HEK293 (cell line): ENCODE measurements around the gene CD74.

Source experiments
- CTCF ChIA-PET: fragments of 350-600 bp; formaldehyde crosslinking; extraction: SDS; loops from one replicate; lab custom pipeline; 2021; ENCODE audit warnings: antibody characterized with exemption; lab: Yijun Ruan, JAX
- POLR2A ChIA-PET: fragments of 300-600 bp; formaldehyde crosslinking; extraction: SDS; loops from one replicate; lab custom pipeline; 2020; ENCODE audit warnings: antibody characterized with exemption, inconsistent platforms; lab: Yijun Ruan, JAX
- H3K27ac ChIP-seq: fragments of 200-500 bp; sonication (Bioruptor generic); 2 replicates; pipeline ENCODE4 v1.5.1; 2014; ENCODE audit warnings: low read depth, low read length, control low read depth, inconsistent platforms; ENCODE audit errors: extremely low read depth
- H3K36me3 ChIP-seq, 2 experiments: fragments of 200-500 bp in 1 of 2; sonication (Bioruptor generic) in 1 of 2; 1 replicate in 1 of 2; 2 replicates in 1 of 2; pipeline ENCODE4 v1.5.1; 2014 to 2017; ENCODE audit warnings: inconsistent platforms in 2 of 2, low read length in 2 of 2; ENCODE audit not compliant: control insufficient read depth in 2 of 2, insufficient read depth in 1 of 2
- H3K4me1 ChIP-seq: fragments of 200-500 bp; sonication (Bioruptor generic); 2 replicates; pipeline ENCODE4 v1.5.1; 2014; ENCODE audit warnings: mild to moderate bottlenecking, low read length, inconsistent platforms; ENCODE audit not compliant: control insufficient read depth, insufficient read depth
- H3K4me3 ChIP-seq: 2 replicates; pipeline ENCODE4 v1.5.1; 2011; ENCODE audit warnings: low read depth, mild to moderate bottlenecking, control low read depth, low read length, moderate library complexity
- H3K9me3 ChIP-seq: fragments of 200-500 bp; sonication (Bioruptor generic); 2 replicates; pipeline ENCODE4 v1.5.1; 2014; ENCODE audit warnings: low read depth, low read length, inconsistent platforms; ENCODE audit not compliant: control insufficient read depth, insufficient read depth
- KLF9 ChIP-seq: fragments of 450-650 bp; formaldehyde crosslinking; IDR thresholded peaks from 2 replicates; pipeline ENCODE4 v1.5.1; 2016; ENCODE audit warnings: missing biosample characterization, missing genetic modification characterization, low read depth
- MZF1 ChIP-seq: fragments of 450-650 bp; formaldehyde crosslinking; IDR thresholded peaks from 2 replicates; pipeline ENCODE4 v1.5.1; 2017; ENCODE audit warnings: missing biosample characterization, missing genetic modification characterization, borderline replicate concordance
- OSR2 ChIP-seq: fragments of 450-650 bp; formaldehyde crosslinking; IDR thresholded peaks from 2 replicates; pipeline ENCODE4 v1.5.1; 2016; ENCODE audit warnings: missing biosample characterization, missing genetic modification characterization
- PRDM2 ChIP-seq: fragments of 450-650 bp; formaldehyde crosslinking; IDR thresholded peaks from 2 replicates; pipeline ENCODE4 v1.5.1; 2016; ENCODE audit warnings: missing biosample characterization, missing genetic modification characterization, borderline replicate concordance
- REPIN1 ChIP-seq: fragments of 450-650 bp; formaldehyde crosslinking; IDR thresholded peaks from 2 replicates; pipeline ENCODE4 v1.5.1; 2017; ENCODE audit warnings: missing biosample characterization, missing genetic modification characterization, low read depth
- TRIM28 ChIP-seq: IDR thresholded peaks from 2 replicates; pipeline ENCODE4 v1.6.1; 2011; ENCODE audit warnings: low read length, control low read depth, borderline replicate concordance
- TSHZ1 ChIP-seq: fragments of 450-650 bp; formaldehyde crosslinking; IDR thresholded peaks from 2 replicates; pipeline ENCODE4 v1.5.1; 2016; ENCODE audit warnings: missing biosample characterization, missing genetic modification characterization, borderline replicate concordance
- WT1 ChIP-seq: fragments of 450-650 bp; formaldehyde crosslinking; IDR thresholded peaks from 2 replicates; pipeline ENCODE4 v1.5.1; 2016; ENCODE audit warnings: missing biosample characterization, missing genetic modification characterization
- ZBTB21 ChIP-seq: fragments of 450-650 bp; formaldehyde crosslinking; IDR thresholded peaks from 2 replicates; pipeline ENCODE4 v1.5.1; 2017; ENCODE audit warnings: missing biosample characterization, missing genetic modification characterization
- ZFP3 ChIP-seq: fragments of 450-650 bp; formaldehyde crosslinking; IDR thresholded peaks from 2 replicates; pipeline ENCODE4 v1.5.1; 2016; ENCODE audit warnings: low read depth, missing biosample characterization, missing genetic modification characterization
- ZFP37 ChIP-seq: fragments of 450-650 bp; formaldehyde crosslinking; IDR thresholded peaks from 2 replicates; pipeline ENCODE4 v1.5.1; 2016; ENCODE audit warnings: missing biosample characterization, missing genetic modification characterization
- ZNF174 ChIP-seq: fragments of 450-650 bp; formaldehyde crosslinking; IDR thresholded peaks from 2 replicates; pipeline ENCODE4 v1.5.0; 2017; ENCODE audit warnings: missing biosample characterization, mild to moderate bottlenecking, missing genetic modification characterization
- ZNF580 ChIP-seq: fragments of 450-650 bp; formaldehyde crosslinking; IDR thresholded peaks from 2 replicates; pipeline ENCODE4 v1.5.1; 2016; ENCODE audit warnings: missing biosample characterization, missing genetic modification characterization
- ZNF768 ChIP-seq: fragments of 450-650 bp; formaldehyde crosslinking; IDR thresholded peaks from 2 replicates; pipeline ENCODE4 v1.5.1; 2018; ENCODE audit warnings: missing biosample characterization, mild to moderate bottlenecking, missing genetic modification characterization
- TF ChIP-seq, protein P1 (sequence below): fragments of 450-650 bp; formaldehyde crosslinking; IDR thresholded peaks from 2 replicates; pipeline ENCODE4 v1.5.1; 2016; ENCODE audit warnings: missing biosample characterization, missing genetic modification characterization
- TF ChIP-seq, protein P2 (sequence below): fragments of 450-650 bp; formaldehyde crosslinking; IDR thresholded peaks from 2 replicates; pipeline ENCODE4 v1.5.1; 2016; ENCODE audit warnings: missing biosample characterization, missing genetic modification characterization

The CD74 gene

DNA sequence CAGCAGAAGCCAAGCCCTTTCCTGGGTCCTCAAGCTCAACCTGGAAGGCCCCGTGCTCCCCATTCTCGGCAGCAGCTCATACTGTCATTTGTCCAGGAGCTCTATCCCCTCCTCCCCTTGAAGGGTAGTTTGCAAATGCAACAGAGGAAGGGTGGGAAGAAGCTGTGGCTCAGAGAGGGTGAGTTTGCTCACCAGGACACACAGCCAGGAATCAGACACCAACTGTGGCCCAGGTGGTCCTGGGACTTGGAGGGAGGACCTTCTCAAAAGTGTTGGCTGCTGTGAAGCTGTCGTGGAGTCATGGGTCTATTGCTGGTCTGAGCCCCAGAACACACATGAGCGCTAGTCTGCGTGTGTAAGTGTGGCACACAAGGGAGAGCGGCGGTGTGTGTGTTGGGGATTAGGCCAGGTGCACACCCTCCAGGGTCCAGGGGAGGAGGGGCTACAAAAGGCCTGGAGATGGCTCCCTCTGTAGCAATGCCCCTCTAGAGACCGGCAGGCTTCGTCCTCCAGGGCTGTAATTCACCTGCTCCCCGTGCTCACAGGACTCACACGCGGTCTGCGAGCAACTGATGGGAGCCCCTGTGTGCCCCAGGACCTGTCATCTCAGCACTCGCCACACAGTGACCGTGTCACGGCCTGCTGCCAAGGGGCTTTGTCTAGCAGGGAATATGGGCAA is 45.0 kb upstream of the CD74 start:
- no peak overlapping the region for H3K27ac ChIP-seq
- peaks cover 8% of the 10 kb centered on the region for H3K4me1 ChIP-seq

DNA sequence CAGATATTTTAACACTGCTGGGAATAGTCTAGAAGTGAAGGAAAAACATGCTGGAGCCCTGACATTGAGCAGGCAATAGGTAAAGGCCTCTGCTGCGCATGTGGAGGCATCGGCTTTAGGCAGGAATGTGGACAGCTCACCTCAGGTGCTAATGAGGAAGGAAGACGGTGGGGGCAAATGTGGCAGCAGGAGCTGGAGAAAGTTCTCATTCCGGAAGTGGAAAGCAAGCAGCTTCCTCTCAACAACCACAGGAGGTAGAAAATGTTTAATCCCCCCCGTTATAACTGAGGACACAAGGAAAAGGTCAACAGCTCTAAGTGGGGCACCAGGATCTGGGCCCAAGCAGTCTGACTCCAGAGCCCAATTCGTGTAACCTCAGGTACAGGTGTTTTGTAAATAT is 44.4 kb upstream of the CD74 start:
- no peaks in the 10 kb centered on the region for H3K36me3 ChIP-seq
- no peaks in the 10 kb centered on the region for H3K9me3 ChIP-seq
- H3K4me3 ChIP-seq = no peak overlapping the region
- ChIA-PET POLR2A (interaction anchor here (1.0 kb wide), 1 partner anchor 8 kb away, joined by 3 read pairs; no protein-coding TSS in a partner anchor), CTCF (interaction anchor here (0.6 to 4.9 kb wide), 11 partner anchors 15 to 390 kb away, joined by 3 to 32 read pairs (median 5); partner anchors contain the start of genes IRGM and MYOZ3)
- no peak overlapping the region for H3K27ac ChIP-seq
- H3K4me1 ChIP-seq = peaks cover 8% of the 10 kb centered on the region
- TF ChIP-seq KLF9 (tag by site-specific recombination) = no peak
- no peak for TF ChIP-seq ZFP37 (tag by site-specific recombination)
- TF ChIP-seq ZNF580 (tag by site-specific recombination) = no peak
- TF ChIP-seq MZF1 (tag by site-specific recombination) = no peak
- TF ChIP-seq, protein P1, sequence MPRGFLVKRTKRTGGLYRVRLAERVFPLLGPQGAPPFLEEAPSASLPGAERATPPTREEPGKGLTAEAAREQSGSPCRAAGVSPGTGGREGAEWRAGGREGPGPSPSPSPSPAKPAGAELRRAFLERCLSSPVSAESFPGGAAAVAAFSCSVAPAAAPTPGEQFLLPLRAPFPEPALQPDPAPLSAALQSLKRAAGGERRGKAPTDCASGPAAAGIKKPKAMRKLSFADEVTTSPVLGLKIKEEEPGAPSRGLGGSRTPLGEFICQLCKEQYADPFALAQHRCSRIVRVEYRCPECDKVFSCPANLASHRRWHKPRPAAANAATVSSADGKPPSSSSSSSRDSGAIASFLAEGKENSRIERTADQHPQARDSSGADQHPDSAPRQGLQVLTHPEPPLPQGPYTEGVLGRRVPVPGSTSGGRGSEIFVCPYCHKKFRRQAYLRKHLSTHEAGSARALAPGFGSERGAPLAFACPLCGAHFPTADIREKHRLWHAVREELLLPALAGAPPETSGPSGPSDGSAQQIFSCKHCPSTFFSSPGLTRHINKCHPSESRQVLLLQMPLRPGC (tag by site-specific recombination) = no peak
- TF ChIP-seq OSR2 (tag by site-specific recombination) = no peak
- no peak for TF ChIP-seq ZBTB21 (tag by site-specific recombination)
- TF ChIP-seq WT1 (tag by site-specific recombination) = no peak
- TF ChIP-seq TRIM28 = no peak
- no peak for TF ChIP-seq TSHZ1

More for the DNA sequence above, 45.0 kb upstream of the CD74 start:
- ChIA-PET POLR2A (interaction anchor here (1.0 to 1.1 kb wide), 2 partner anchors 8 to 9 kb away, joined by 3 read pairs; no protein-coding TSS in a partner anchor), CTCF (interaction anchor here (0.6 to 6.3 kb wide), 17 partner anchors 8 to 389 kb away, joined by 3 to 64 read pairs (median 5); partner anchors contain the start of genes IRGM and MYOZ3)
- Histone ChIP-seq H3K4me3 (no peak overlapping the region), H3K36me3 (no peaks in the 10 kb centered on the region), H3K9me3 (no peaks in the 10 kb centered on the region)
- TF ChIP-seq ZNF768 (tag by site-specific recombination) = peak; percentile 43; the same call in 1 of the 2 replicates
- TF ChIP-seq REPIN1 (tag by site-specific recombination) = no peak
- no peak for TF ChIP-seq ZFP3
- TF ChIP-seq, protein P2, sequence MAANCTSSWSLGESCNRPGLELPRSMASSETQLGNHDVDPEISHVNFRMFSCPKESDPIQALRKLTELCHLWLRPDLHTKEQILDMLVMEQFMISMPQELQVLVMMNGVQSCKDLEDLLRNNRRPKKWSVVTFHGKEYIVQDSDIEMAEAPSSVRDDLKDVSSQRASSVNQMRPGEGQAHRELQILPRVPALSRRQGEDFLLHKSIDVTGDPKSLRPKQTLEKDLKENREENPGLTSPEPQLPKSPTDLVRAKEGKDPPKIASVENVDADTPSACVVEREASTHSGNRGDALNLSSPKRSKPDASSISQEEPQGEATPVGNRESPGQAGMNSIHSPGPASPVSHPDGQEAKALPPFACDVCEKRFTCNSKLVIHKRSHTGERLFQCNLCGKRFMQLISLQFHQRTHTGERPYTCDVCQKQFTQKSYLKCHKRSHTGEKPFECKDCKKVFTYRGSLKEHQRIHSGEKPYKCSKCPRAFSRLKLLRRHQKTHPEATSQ (tag by site-specific recombination) = no peak
- TF ChIP-seq PRDM2 = no peak
- TF ChIP-seq ZNF174 (tag by site-specific recombination) = no peak
